ENCODE results near the gene CDKN2AIP.

DNA sequence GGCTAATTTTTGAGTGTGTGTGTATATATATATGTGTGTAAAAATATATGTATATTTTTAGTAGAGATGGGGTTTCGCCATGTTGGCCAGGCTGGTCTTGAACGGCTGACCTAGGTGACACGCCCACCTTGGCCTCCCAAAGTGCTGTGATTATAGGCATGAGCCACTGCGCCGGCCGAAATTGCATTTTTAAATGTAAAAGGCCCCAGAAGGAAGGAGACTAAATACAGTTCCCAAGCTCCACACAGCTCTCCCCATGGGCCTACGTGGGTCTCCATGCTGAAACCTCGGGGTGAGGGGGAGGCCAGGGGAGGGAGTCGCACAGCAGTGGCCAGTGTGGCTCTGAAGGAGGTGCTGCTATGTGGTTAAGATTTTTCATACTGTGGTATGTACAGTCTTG is 12.8 kb upstream of the CDKN2AIP start:
- TF ChIP-seq, protein P1, sequence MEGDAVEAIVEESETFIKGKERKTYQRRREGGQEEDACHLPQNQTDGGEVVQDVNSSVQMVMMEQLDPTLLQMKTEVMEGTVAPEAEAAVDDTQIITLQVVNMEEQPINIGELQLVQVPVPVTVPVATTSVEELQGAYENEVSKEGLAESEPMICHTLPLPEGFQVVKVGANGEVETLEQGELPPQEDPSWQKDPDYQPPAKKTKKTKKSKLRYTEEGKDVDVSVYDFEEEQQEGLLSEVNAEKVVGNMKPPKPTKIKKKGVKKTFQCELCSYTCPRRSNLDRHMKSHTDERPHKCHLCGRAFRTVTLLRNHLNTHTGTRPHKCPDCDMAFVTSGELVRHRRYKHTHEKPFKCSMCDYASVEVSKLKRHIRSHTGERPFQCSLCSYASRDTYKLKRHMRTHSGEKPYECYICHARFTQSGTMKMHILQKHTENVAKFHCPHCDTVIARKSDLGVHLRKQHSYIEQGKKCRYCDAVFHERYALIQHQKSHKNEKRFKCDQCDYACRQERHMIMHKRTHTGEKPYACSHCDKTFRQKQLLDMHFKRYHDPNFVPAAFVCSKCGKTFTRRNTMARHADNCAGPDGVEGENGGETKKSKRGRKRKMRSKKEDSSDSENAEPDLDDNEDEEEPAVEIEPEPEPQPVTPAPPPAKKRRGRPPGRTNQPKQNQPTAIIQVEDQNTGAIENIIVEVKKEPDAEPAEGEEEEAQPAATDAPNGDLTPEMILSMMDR (IDR thresholded peaks at IDR 0.05; ENCODE audit: insufficient read depth, low read length): no peak
- TF ChIP-seq, protein P2, sequence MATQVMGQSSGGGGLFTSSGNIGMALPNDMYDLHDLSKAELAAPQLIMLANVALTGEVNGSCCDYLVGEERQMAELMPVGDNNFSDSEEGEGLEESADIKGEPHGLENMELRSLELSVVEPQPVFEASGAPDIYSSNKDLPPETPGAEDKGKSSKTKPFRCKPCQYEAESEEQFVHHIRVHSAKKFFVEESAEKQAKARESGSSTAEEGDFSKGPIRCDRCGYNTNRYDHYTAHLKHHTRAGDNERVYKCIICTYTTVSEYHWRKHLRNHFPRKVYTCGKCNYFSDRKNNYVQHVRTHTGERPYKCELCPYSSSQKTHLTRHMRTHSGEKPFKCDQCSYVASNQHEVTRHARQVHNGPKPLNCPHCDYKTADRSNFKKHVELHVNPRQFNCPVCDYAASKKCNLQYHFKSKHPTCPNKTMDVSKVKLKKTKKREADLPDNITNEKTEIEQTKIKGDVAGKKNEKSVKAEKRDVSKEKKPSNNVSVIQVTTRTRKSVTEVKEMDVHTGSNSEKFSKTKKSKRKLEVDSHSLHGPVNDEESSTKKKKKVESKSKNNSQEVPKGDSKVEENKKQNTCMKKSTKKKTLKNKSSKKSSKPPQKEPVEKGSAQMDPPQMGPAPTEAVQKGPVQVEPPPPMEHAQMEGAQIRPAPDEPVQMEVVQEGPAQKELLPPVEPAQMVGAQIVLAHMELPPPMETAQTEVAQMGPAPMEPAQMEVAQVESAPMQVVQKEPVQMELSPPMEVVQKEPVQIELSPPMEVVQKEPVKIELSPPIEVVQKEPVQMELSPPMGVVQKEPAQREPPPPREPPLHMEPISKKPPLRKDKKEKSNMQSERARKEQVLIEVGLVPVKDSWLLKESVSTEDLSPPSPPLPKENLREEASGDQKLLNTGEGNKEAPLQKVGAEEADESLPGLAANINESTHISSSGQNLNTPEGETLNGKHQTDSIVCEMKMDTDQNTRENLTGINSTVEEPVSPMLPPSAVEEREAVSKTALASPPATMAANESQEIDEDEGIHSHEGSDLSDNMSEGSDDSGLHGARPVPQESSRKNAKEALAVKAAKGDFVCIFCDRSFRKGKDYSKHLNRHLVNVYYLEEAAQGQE (IDR thresholded peaks at IDR 0.05; ENCODE audit: insufficient replicate concordance, low read depth): no peak

All from HL-60 (cell line).